Retinal pigment epithelial cell (primary cell): Measurements from ENCODE around the gene NBEAL2.

Experiments used
- DNase-seq: peaks from one replicate; pipeline ENCODE4 v3.0.0-alpha.2; 2010; ENCODE audit warnings: low read depth
- H3K4me3 ChIP-seq: 2 replicates; pipeline ENCODE4 v1.5.1; 2011; ENCODE audit warnings: mild to moderate bottlenecking, low read length, control low read depth, moderate library complexity
- CTCF ChIP-seq: conservative IDR thresholded peaks from 2 replicates; pipeline ENCODE4 v1.5.1; 2011; ENCODE audit warnings: low read depth, low read length, control low read depth, inconsistent platforms

NBEAL2 gene

GRCh38 chr3:46939578-46940445 lies 39.7 kb upstream of the NBEAL2 start:
- no peak for DNase-seq
- no peak overlapping the region for H3K4me3 ChIP-seq
- no peak for TF ChIP-seq CTCF

- no peak for DNase-seq
- TF ChIP-seq CTCF = no peak
- no peak overlapping the region for H3K4me3 ChIP-seq
These were observed 37.4 kb upstream of the NBEAL2 start for GRCh38 chr3:46942076-46942475.

- H3K4me3 ChIP-seq = no peak overlapping the region
- no peak for DNase-seq
- TF ChIP-seq CTCF = no peak
These were observed 36.8 kb upstream of the NBEAL2 start for GRCh38 chr3:46942481-46943236.

GRCh38 chr3:46943237-46944187 lies 36.0 kb upstream of the NBEAL2 start:
- DNase-seq = no peak
- H3K4me3 ChIP-seq = no peak overlapping the region
- no peak for TF ChIP-seq CTCF

GRCh38 chr3:46944191-46944590 lies 35.3 kb upstream of the NBEAL2 start:
- no peak overlapping the region for H3K4me3 ChIP-seq
- DNase-seq = no peak
- TF ChIP-seq CTCF = no peak

GRCh38 chr3:46946416-46946815 lies 33.0 kb upstream of the NBEAL2 start:
- DNase-seq = no peak
- no peak for TF ChIP-seq CTCF
- no peak overlapping the region for H3K4me3 ChIP-seq
